GM18526 (cell line): ENCODE data around the gene SKI.

Experiments
- POLR2A ChIP-seq: IDR thresholded peaks from 3 replicates; pipeline ENCODE4 v1.6.1; 2011; ENCODE audit not compliant: insufficient read length; ENCODE audit errors: extremely low read depth

Gene SKI

DNA sequence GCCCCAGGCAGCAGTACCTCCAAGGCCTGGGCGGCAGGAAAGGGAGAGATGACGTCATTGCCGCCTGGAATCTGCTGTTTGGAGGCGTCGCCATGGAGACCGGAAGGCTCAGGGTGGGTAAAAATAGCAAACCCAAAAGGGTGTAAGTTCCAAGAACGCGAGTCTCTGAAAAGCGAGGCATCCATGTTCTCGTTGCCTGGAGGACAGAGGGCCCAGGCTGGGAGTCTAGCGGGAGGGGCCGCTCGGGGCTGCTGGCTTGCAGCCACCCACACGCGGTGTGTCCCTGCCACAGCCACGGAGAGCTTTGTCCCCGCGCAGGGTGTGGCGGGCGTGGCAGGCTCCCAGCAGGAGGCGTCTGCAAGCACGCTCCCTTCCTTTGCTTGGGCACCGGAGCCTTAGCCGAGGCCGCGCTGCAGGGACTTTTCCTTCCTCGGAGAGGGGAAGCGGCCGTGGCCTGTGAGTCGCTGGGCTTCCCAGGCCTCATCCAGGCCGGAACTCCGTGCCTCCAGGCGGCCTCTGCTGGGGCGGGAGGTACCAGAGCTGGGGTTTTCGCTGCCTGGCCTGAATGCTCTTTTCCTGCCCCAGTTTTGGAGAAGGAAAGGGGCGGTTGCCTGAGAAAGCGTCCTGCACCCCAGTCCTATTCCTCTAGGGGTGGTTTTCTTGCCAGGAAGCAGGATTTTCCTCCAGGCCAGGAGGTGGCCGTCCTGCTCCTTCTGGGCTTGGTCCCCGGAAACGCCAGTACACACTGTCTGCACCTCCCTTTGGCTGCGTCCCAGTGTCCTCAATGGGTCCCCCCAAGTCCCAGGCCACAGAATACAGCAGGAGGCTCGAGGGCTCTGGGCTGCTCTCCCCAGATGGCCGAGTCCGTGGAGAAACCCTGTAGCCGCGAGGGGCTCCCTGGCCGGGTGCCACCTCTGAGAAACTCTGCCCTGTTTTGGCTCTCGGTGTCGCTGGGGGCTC, 15.3 kb upstream of the SKI start:
- TF ChIP-seq POLR2A: no peak

DNA sequence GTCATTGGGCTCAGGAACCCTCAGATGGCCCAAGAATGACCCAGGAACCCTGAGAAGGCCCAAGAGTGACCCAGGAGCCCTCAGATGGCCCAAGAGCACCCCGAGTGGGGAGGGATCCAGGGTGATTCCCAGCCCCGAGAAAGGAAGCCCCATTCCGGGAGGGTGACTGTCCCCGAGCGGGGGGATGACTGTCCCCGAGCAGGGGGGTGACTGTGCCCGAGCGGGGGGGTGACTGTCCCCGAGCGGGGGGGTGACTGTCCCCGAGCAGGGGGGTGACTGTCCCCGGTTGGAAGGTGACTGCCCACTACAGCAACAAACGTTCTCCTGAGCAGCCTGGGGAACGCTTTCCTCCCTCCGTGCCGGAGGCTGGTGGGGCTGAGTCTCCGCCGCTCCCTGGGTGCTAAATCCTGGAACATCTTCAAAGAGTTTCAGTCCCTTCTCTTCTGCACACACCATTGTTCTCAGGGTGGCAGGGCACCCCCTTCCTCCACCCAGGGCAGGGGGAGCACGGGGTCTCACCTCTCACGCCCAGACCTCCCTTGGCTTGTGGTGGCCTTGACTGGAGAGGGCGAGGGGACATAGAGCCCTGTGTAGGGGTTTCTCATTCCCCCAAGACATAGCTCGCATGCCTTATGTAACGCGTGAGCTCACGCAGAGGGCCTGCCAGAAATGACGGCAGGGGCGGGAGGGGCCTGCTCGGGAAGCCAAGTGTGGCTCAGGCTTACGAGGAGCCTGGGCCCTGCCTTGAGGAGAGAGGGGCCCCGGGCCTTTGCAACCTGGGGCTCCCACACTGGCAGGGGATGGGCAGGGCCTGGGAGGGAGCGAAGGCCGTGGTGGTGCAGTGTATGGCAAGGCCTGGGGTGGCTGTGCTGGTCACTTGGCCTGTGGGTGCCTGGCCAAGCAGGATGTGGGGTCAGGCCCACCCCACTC, 14.3 kb upstream of the SKI start:
- TF ChIP-seq POLR2A: no peak

DNA sequence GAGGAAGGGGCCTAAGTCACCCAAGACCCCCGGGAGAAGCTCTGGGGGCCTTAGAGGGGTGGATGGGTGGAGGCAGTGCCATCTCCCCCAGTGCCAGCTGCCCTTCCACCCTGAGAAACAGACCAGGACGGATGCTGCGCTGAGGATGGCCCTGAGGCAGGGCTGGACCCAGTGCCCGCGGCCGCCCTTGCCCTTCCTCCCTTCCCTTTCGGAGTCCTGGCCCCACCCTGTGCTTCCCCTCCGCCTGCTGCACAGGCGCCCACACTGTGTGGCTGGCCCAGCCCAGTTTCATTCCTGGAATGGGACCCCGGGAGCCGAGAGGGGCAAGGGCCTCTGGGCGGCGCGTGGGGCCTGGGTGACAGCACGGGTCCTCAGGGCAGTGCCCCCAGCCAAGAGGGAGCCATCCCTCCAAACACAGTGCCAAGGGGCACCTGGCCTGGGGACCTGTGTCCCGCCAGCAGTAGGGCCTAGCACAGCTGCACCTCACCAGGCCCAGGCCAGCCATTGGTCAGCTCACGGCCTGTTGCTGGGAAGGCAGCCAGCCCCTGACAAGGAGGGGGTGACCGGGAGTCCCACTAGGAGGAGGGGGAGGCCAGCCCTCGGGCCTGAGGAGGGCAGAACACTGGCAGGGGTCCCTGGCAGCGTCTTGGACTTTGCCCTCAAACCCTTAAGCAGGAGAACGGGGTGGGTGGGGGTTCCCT, 13.4 kb upstream of the SKI start:
- no peak for TF ChIP-seq POLR2A

DNA sequence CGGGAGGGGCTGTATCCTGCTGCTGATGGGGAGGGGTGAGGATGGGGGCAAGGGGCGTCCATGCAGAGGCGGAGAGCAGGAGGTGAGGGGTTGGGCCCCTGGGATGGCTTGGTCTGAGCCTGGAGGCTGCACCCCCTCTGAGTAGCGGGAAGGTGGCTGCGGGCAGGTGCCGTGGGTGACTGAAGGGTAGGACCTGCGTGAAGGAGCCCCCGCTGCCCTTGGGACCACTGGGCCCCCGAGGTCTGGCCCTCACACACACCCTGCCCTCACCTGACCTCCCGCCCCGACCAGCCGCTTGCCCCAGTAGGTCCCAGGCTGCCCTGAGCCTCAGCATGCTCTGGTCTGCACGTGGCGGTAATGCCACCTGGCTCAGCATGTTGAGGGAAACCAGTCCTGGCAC, 12.8 kb upstream of the SKI start:
- TF ChIP-seq POLR2A: no peak

- no peak for TF ChIP-seq POLR2A
These were observed 12.0 kb upstream of the SKI start for GRCh38 chr1:2215909-2216766.

GRCh38 chr1:2216767-2217058, 11.4 kb upstream of the SKI start:
- no peak for TF ChIP-seq POLR2A

DNA sequence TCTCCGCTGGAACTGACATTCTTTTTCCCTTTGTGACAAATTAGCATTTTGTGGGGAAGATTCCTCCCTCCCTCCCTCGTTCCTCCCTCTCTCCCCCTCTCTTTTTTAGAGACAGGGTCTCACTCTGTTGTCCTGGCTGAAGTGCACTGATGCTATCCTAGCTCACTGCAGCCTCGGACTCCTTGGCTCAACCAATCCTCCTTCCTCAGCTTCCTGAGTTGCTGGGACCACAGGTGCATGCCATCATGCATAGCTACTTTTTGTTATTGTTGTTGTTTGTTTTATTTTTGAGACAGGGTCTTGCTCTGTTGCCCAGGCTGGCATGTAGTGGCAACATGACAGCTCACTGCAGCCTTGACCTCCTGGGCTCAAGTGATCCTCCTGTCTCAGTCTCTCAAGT, 6.8 kb upstream of the SKI start:
- no peak for TF ChIP-seq POLR2A

GRCh38 chr1:2224170-2224584, 3.9 kb upstream of the SKI start:
- no peak for TF ChIP-seq POLR2A

GRCh38 chr1:2224631-2225428, 3.3 kb upstream of the SKI start:
- no peak for TF ChIP-seq POLR2A

DNA sequence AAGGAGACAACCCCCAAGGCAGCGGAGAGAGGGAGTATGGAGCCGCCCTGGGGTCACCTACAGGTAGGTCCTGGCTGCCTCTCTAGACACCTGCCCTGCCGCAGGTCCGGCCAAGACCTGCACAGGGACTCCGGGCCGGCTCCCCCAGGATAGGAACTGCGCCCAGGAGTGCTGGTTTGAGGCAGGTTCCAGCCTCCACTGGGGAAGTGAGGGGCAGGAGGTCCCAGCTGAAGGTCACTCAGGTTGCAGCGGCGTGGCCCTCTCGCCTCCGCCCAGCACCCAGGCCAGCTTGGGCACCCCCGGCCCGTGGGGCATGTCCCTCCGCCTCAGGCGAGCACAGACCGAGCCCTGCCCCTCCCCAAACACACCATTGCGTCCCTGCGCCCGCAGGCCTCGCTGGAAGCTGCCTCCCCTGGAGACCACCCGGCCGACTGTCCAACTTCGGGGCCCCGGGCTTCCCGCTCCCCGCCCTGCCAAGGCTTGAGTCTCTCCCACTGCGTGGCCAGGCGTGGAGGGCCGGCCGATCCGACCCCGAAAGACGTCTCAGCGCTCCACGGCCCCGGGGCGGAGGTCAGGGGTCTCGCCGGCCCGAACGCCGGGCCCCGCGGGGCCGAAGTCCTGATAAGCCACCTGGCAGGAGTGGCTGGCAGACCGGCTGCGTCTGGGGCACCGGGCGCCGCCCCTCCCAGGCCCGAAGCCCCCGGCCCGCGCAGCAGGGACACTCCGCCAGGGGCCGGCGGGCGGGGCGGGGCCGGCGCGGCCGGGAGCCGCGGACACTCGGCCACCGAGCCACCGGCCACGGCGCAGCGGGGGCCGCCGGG, 1.4 kb upstream of the SKI start:
- TF ChIP-seq POLR2A: no peak

DNA sequence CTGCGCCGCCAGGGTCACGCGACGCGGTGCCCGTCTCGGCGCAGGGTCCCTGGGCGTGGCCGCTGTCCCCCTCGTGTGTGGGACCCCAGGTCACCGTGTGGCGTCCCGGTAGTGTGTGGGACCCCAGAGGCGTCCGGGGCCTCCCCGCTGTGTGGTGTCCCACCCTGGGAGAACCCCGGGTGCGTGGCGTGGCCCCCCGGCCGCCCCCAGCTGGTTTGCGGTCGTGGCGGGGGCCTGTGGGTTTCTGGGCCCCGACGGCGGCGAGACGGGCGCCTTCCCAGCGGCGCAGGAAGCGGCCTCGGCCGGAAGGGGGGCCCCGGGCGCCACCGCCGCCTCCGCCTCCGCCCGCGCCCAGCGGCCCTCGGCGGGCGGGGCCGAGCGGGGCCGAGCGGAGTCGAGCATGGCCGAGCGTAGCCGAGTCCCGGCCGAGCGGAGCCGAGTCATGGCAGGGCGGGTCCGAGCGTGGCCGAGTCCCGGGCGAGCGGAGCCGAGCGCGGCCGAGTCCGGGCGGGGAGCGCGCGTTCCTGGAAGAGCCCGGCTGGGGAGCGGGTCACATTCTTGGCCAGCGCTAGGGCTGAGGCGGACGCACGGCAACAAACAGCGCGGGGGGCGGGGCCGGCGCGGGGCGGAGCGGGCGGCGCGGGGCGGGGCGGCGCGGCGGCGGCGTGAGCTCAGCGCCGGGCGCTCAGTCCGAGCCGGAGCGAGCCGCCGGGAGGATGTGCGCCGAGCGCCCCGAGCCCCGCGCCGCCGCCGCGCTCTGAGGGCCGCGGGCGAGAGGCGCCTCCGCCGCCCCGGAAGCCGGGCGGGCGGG, 568 bp upstream of the SKI start:
- TF ChIP-seq POLR2A: peak; percentile 85

- no peak for TF ChIP-seq POLR2A
These were observed 546 bp downstream of the SKI start for GRCh38 chr1:2228694-2229036.

DNA sequence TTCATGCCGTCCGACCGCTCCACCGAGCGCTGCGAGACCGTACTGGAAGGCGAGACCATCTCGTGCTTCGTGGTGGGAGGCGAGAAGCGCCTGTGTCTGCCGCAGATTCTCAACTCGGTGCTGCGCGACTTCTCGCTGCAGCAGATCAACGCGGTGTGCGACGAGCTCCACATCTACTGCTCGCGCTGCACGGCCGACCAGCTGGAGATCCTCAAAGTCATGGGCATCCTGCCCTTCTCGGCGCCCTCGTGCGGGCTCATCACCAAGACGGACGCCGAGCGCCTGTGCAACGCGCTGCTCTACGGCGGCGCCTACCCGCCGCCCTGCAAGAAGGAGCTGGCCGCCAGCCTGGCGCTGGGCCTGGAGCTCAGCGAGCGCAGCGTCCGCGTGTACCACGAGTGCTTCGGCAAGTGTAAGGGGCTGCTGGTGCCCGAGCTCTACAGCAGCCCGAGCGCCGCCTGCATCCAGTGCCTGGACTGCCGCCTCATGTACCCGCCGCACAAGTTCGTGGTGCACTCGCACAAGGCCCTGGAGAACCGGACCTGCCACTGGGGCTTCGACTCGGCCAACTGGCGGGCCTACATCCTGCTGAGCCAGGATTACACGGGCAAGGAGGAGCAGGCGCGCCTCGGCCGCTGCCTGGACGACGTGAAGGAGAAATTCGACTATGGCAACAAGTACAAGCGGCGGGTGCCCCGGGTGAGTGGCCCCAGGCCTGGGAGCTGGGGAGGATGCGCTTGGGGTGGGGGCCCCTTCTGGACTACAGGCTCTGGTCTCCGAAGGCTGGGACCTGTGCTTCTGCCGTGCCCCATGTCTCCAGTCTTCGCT, 1.1 kb downstream of the SKI start:
- TF ChIP-seq POLR2A: no peak
